A549 (cell line): ENCODE data around the gene DNMT3A. TPM values are rescaled to one million over a fixed set of nuclear protein-coding genes. Genes with fewer than 3 reads are reported as not detected.
A peak's percentile ranks its signal among the peaks of the same experiment; 100 is the strongest.

Experiments
- ATAC-seq, 2 experiments: fragments of 200-7000 bp in 1 of 2; fragments of >200 bp in 1 of 2; cut with Nextera tagmentation in 1 of 2; cut with Tn5 transposase in 1 of 2; 3 replicates each; pipeline versions ENCODE4 v1.8.0 to v1.9.1; 2018 to 2020; ENCODE audit warnings: mild to moderate bottlenecking in 1 of 2, moderate library complexity in 1 of 2
- CTCF ChIA-PET: fragments of 300-600 bp; sonication (Branson Sonifier 250); formaldehyde crosslinking; extraction: SDS; loops from one replicate; lab custom pipeline; 2021; ENCODE audit warnings: antibody characterized with exemption, inconsistent platforms; lab: Yijun Ruan, JAX
- POLR2A ChIA-PET: fragments of 350-600 bp; formaldehyde crosslinking; extraction: SDS; loops from one replicate; lab custom pipeline; 2021; ENCODE audit warnings: antibody characterized with exemption, inconsistent platforms; lab: Yijun Ruan, JAX
- DNase-seq, 2 experiments: peaks; one replicate each; pipeline versions ENCODE4 v3.0.0 to v3.0.0-alpha.2; 2011 to 2016; ENCODE audit warnings: low read depth in 1 of 2, low spot score in 1 of 2
- FAIRE-seq: peaks from 2 replicates; lab custom pipeline; 2011; peaks lifted over from hg19 to GRCh38; lab: Jason Lieb, UNC
- H3K27ac ChIP-seq, 2 experiments: fragments of >200 bp; sonication (Bioruptor Twin); formaldehyde crosslinking; 3 replicates each; pipeline ENCODE4 v1.5.1; 2016 to 2017
- H3K4me1 ChIP-seq: fragments of >200 bp; sonication (Bioruptor Twin); formaldehyde crosslinking; 3 replicates; pipeline ENCODE4 v1.6.1; 2016
- H3K4me2 ChIP-seq: fragments of >200 bp; sonication (Bioruptor Twin); formaldehyde crosslinking; 3 replicates; pipeline ENCODE4 v1.6.1; 2016
- H3K4me3 ChIP-seq: fragments of >200 bp; sonication (Bioruptor Twin); formaldehyde crosslinking; 3 replicates; pipeline ENCODE4 v1.5.1; 2016
- H3K9me3 ChIP-seq: fragments of >200 bp; sonication (Bioruptor Twin); formaldehyde crosslinking; 3 replicates; pipeline ENCODE4 v1.6.1; 2016
- CBX2 ChIP-seq: fragments of 200-600 bp; sonication (generic); IDR thresholded peaks from 2 replicates; pipeline ENCODE4 v1.6.1; 2016; ENCODE audit warnings: low read depth, mild to moderate bottlenecking, borderline replicate concordance
- CBX8 ChIP-seq: fragments of 200-600 bp; sonication (generic); IDR thresholded peaks from 2 replicates; pipeline ENCODE4 v1.6.1; 2016
- CHD4 ChIP-seq: fragments of 200-600 bp; sonication (generic); IDR thresholded peaks from 2 replicates; pipeline ENCODE4 v1.6.1; 2016; ENCODE audit warnings: antibody characterized with exemption, mild to moderate bottlenecking, borderline replicate concordance
- EHF ChIP-seq: fragments of 250-450 bp; sonication (Bioruptor Pico); IDR thresholded peaks from 2 replicates; pipeline ENCODE4 v1.5.0; 2020; ENCODE audit warnings: mild to moderate bottlenecking
- EHMT2 ChIP-seq: fragments of 200-600 bp; sonication (generic); IDR thresholded peaks from 2 replicates; pipeline ENCODE4 v1.6.1; 2016; ENCODE audit warnings: antibody characterized with exemption, low read depth, mild to moderate bottlenecking, moderate library complexity
- EP300 ChIP-seq, 2 experiments: fragments of >200 bp; sonication (Bioruptor Twin); formaldehyde crosslinking; IDR thresholded peaks; 2 replicates in 1 of 2; 3 replicates in 1 of 2; pipeline ENCODE4 v1.6.1; 2016 to 2017
- FOXS1 ChIP-seq: fragments of 250-450 bp; sonication (Bioruptor Pico); IDR thresholded peaks from 2 replicates; pipeline ENCODE4 v1.5.0; 2020; ENCODE audit warnings: mild to moderate bottlenecking, moderate library complexity
- GATA3 ChIP-seq: IDR thresholded peaks from 2 replicates; pipeline ENCODE4 v1.6.1; 2012; ENCODE audit warnings: borderline replicate concordance
- HDAC2 ChIP-seq: fragments of 200-600 bp; sonication (generic); IDR thresholded peaks from 2 replicates; pipeline ENCODE4 v1.6.1; 2016
- HOXB13 ChIP-seq: fragments of 250-450 bp; sonication (Bioruptor Pico); IDR thresholded peaks from 2 replicates; pipeline ENCODE4 v1.5.0; 2020; ENCODE audit warnings: low read depth, mild to moderate bottlenecking, moderate library complexity
- JUNB ChIP-seq: fragments of >200 bp; sonication (Bioruptor Twin); formaldehyde crosslinking; IDR thresholded peaks from 2 replicates; pipeline ENCODE4 v1.6.1; 2016
- KDM1A ChIP-seq: fragments of 200-600 bp; sonication (generic); IDR thresholded peaks from 2 replicates; pipeline ENCODE4 v1.6.1; 2016; ENCODE audit warnings: low read depth, mild to moderate bottlenecking
- MAZ ChIP-seq: fragments of 150-350 bp; IDR thresholded peaks from 2 replicates; pipeline ENCODE4 v1.6.1; 2014; ENCODE audit warnings: antibody characterized with exemption, low read depth, low read length, borderline replicate concordance
- NR3C1 ChIP-seq: fragments of >200 bp; sonication (Bioruptor Twin); formaldehyde crosslinking; IDR thresholded peaks from 3 replicates; pipeline ENCODE4 v1.6.1; 2017
- POLR2A ChIP-seq: IDR thresholded peaks from 2 replicates; pipeline ENCODE4 v1.6.1; 2012; ENCODE audit warnings: mild to moderate bottlenecking, low read length
- RARB ChIP-seq: fragments of 250-450 bp; sonication (Bioruptor Pico); IDR thresholded peaks from 2 replicates; pipeline ENCODE4 v1.8.0; 2021; ENCODE audit warnings: mild to moderate bottlenecking, moderate library complexity
- RNF2 ChIP-seq: fragments of 200-600 bp; sonication (generic); IDR thresholded peaks from 2 replicates; pipeline ENCODE4 v1.6.1; 2016; ENCODE audit warnings: low read depth, mild to moderate bottlenecking, antibody characterized with exemption, moderate library complexity, borderline replicate concordance
- SMC3 ChIP-seq: fragments of >200 bp; sonication (Bioruptor Twin); formaldehyde crosslinking; IDR thresholded peaks from 3 replicates; pipeline ENCODE4 v1.6.1; 2018; ENCODE audit warnings: inconsistent platforms
- SREBF2 ChIP-seq: fragments of 450-650 bp; IDR thresholded peaks from 2 replicates; pipeline ENCODE4 v1.6.1; 2014; ENCODE audit warnings: mild to moderate bottlenecking, moderate library complexity
- TFCP2L1 ChIP-seq: fragments of 250-450 bp; sonication (Bioruptor Pico); IDR thresholded peaks from 2 replicates; pipeline ENCODE4 v1.5.0; 2021; ENCODE audit warnings: mild to moderate bottlenecking
- TP53 ChIP-seq: fragments of 250-450 bp; sonication (Bioruptor Pico); IDR thresholded peaks from 2 replicates; pipeline ENCODE4 v1.5.0; 2021; ENCODE audit warnings: mild to moderate bottlenecking, moderate library complexity
- ZNF302 ChIP-seq: fragments of 250-450 bp; sonication (Bioruptor Pico); IDR thresholded peaks from 2 replicates; pipeline ENCODE4 v1.9.0; 2021; ENCODE audit warnings: inconsistent platforms, mild to moderate bottlenecking, moderate library complexity
- WGBS: methylation state at CpG from one replicate; pipeline ENCODE4 v1.1.6; 2017; ENCODE audit errors: missing lambda C conversion rate; 5-methylcytosine and 5-hydroxymethylcytosine counted together
- polyA plus RNA-seq, 4 experiments: library from polyadenylated mRNA; depleted of rRNA in 3 of 4; stranded (reverse); fragments of >200 nt; fragmentation: RNase III in 1 of 4; extraction: RNeasy Plus Mini Kit Qiagen cat#74134 plus additional on column Dnase treatment in 1 of 4; gene quantifications; 2 replicates in 3 of 4; 3 replicates in 1 of 4; pipeline ENCODE4 v1.2.3, GENCODE V29; 2011 to 2017
- TF ChIP-seq, protein P1 (sequence below): fragments of 200-600 bp; sonication (generic); IDR thresholded peaks from 2 replicates; pipeline ENCODE4 v1.6.1; 2016; ENCODE audit warnings: antibody characterized with exemption, mild to moderate bottlenecking, moderate library complexity
- TF ChIP-seq, protein P2 (sequence below): IDR thresholded peaks from 2 replicates; pipeline ENCODE4 v1.6.1; 2012
- TF ChIP-seq, protein P3 (sequence below): fragments of 250-450 bp; sonication (Bioruptor Pico); IDR thresholded peaks from 2 replicates; pipeline ENCODE4 v1.5.0; 2020; ENCODE audit warnings: low read depth, mild to moderate bottlenecking, moderate library complexity
- TF ChIP-seq, protein P4 (sequence below): fragments of 450-650 bp; IDR thresholded peaks from 2 replicates; pipeline ENCODE4 v1.6.1; 2014; ENCODE audit warnings: antibody characterized with exemption
- TF ChIP-seq, protein P5 (sequence below): fragments of 250-450 bp; sonication (Bioruptor Pico); IDR thresholded peaks from 2 replicates; pipeline ENCODE4 v1.5.0; 2021; ENCODE audit warnings: mild to moderate bottlenecking, moderate library complexity, borderline replicate concordance

DNMT3A gene
- polyA plus RNA-seq, 2 of the 4 experiments (the other 2 are of a cell fraction), result 4.4 to 11.9 TPM

DNA sequence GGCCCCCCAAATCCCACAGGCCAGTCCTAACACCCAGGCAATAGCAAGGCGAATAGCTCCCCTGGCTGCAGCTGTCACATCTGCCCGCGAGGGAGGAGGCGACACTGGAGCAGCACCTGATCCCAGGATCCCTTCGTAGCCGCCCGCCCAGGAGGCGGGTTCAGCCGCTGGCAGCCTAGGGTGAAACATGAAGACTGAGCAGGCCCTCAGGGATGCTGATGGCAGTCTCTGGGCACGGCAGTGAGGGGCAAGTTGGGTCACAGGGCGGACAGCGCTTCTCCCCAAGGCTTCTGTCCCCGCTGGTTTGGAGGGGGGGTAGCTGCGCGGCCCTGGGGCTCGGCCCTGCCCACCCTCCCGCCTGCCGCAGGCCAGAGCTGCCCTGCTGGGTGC lies 1.9 kb downstream of the DNMT3A start:
- 97% methylated on average over 5 of the region's 18 CpGs for WGBS

DNA sequence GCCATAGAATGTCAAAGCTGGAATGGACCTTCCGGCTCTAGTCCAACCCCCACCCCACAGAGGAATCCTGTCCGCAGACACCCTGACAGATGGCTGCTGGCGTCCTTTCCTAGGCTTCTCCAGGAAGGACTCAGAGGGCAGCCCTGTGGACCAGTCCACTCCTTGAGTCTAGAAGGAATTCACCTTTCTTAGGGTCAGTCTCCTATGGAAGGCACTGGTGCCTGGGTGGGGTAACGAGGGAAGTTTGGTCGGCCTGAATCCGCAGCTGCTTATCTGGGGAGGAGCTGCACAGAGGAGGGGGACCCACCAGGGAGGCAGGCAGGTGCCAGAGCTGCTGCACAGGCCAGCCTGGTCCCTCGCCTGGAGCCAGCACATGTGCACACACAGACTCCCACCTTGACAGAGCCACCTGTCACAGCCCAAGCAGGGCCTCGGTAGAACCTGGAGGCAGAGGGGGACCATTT lies 2.5 kb downstream of the DNMT3A start:
- H3K4me1 ChIP-seq, result peaks cover 9% of the 10 kb centered on the region
- no peak overlapping the region for H3K4me3 ChIP-seq
- ATAC-seq (no peak), DNase-seq (no peak), FAIRE-seq (no peak)
- 96% methylated on average over 8 of the region's 8 CpGs for WGBS
- no peak for TF ChIP-seq ZNF302 (CRISPR knock-in tag)
- TF ChIP-seq NR3C1, result no peak
- TF ChIP-seq RNF2, result no peak
- TF ChIP-seq, protein P1, sequence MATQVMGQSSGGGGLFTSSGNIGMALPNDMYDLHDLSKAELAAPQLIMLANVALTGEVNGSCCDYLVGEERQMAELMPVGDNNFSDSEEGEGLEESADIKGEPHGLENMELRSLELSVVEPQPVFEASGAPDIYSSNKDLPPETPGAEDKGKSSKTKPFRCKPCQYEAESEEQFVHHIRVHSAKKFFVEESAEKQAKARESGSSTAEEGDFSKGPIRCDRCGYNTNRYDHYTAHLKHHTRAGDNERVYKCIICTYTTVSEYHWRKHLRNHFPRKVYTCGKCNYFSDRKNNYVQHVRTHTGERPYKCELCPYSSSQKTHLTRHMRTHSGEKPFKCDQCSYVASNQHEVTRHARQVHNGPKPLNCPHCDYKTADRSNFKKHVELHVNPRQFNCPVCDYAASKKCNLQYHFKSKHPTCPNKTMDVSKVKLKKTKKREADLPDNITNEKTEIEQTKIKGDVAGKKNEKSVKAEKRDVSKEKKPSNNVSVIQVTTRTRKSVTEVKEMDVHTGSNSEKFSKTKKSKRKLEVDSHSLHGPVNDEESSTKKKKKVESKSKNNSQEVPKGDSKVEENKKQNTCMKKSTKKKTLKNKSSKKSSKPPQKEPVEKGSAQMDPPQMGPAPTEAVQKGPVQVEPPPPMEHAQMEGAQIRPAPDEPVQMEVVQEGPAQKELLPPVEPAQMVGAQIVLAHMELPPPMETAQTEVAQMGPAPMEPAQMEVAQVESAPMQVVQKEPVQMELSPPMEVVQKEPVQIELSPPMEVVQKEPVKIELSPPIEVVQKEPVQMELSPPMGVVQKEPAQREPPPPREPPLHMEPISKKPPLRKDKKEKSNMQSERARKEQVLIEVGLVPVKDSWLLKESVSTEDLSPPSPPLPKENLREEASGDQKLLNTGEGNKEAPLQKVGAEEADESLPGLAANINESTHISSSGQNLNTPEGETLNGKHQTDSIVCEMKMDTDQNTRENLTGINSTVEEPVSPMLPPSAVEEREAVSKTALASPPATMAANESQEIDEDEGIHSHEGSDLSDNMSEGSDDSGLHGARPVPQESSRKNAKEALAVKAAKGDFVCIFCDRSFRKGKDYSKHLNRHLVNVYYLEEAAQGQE, result no peak
- TF ChIP-seq RARB (CRISPR knock-in tag), result no peak
- no peak for TF ChIP-seq KDM1A
- TF ChIP-seq, protein P2, sequence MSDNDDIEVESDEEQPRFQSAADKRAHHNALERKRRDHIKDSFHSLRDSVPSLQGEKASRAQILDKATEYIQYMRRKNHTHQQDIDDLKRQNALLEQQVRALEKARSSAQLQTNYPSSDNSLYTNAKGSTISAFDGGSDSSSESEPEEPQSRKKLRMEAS, result no peak
- no peak for TF ChIP-seq EP300 (IDR thresholded peaks at IDR 0.05)
- no peak for TF ChIP-seq EHF
- no peak for TF ChIP-seq CBX2
- TF ChIP-seq CHD4, result no peak
- no peak for TF ChIP-seq GATA3
- TF ChIP-seq SREBF2, result no peak
- no peak for TF ChIP-seq SMC3
- TF ChIP-seq POLR2A, result no peak
- TF ChIP-seq, protein P3, sequence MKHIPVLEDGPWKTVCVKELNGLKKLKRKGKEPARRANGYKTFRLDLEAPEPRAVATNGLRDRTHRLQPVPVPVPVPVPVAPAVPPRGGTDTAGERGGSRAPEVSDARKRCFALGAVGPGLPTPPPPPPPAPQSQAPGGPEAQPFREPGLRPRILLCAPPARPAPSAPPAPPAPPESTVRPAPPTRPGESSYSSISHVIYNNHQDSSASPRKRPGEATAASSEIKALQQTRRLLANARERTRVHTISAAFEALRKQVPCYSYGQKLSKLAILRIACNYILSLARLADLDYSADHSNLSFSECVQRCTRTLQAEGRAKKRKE (CRISPR knock-in tag), result no peak
- TF ChIP-seq, protein P4, sequence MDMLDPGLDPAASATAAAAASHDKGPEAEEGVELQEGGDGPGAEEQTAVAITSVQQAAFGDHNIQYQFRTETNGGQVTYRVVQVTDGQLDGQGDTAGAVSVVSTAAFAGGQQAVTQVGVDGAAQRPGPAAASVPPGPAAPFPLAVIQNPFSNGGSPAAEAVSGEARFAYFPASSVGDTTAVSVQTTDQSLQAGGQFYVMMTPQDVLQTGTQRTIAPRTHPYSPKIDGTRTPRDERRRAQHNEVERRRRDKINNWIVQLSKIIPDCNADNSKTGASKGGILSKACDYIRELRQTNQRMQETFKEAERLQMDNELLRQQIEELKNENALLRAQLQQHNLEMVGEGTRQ, result no peak
- TF ChIP-seq HOXB13 (CRISPR knock-in tag), result no peak
- no peak for TF ChIP-seq TP53 (CRISPR knock-in tag)
- no peak for TF ChIP-seq HDAC2
- ChIA-PET POLR2A (no interaction called here), CTCF (interaction anchor here (1.6 to 2.6 kb wide), 4 partner anchors 22 to 228 kb away, joined by 4 to 10 read pairs (median 6); no protein-coding TSS in a partner anchor)
- H3K9me3 ChIP-seq, result no peaks in the 10 kb centered on the region
- no peak overlapping the region for H3K27ac ChIP-seq
- H3K4me2 ChIP-seq, result no peak overlapping the region

More for the DNA sequence above, 1.9 kb downstream of the DNMT3A start:
- peak overlapping the region in 1 of 2 experiments; percentile 99; a peak in 3 of 6 replicates for H3K27ac ChIP-seq
- TF ChIP-seq MAZ (no peak), GATA3 (no peak), TFCP2L1 (CRISPR knock-in tag) (no peak), EHMT2 (no peak), CBX8 (no peak), FOXS1 (CRISPR knock-in tag) (no peak), JUNB (no peak)
- TF ChIP-seq, protein P4, result no peak
- TF ChIP-seq, protein P5, sequence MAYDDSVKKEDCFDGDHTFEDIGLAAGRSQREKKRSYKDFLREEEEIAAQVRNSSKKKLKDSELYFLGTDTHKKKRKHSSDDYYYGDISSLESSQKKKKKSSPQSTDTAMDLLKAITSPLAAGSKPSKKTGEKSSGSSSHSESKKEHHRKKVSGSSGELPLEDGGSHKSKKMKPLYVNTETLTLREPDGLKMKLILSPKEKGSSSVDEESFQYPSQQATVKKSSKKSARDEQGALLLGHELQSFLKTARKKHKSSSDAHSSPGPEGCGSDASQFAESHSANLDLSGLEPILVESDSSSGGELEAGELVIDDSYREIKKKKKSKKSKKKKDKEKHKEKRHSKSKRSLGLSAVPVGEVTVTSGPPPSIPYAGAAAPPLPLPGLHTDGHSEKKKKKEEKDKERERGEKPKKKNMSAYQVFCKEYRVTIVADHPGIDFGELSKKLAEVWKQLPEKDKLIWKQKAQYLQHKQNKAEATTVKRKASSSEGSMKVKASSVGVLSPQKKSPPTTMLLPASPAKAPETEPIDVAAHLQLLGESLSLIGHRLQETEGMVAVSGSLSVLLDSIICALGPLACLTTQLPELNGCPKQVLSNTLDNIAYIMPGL (CRISPR knock-in tag), result no peak
- TF ChIP-seq, protein P3 (CRISPR knock-in tag), result no peak
- DNase-seq, result no peak
- H3K4me2 ChIP-seq, result peak overlapping the region; percentile 90
- H3K9me3 ChIP-seq, result no peaks in the 10 kb centered on the region
- no peak for FAIRE-seq
- CTCF ChIA-PET, result interaction anchor here (0.8 to 2.6 kb wide), 5 partner anchors 12 to 227 kb away, joined by 3 to 9 read pairs (median 4); no protein-coding TSS in a partner anchor
- H3K4me3 ChIP-seq, result no peak overlapping the region; the same call in 2 of the 3 replicates
- peak in 1 of 2 experiments; percentile 3; a peak in 2 of 6 replicates for ATAC-seq
- H3K4me1 ChIP-seq, result peaks cover 9% of the 10 kb centered on the region
- POLR2A ChIA-PET, result no interaction called here
